ENCODE data around the gene NAP1L4.

NAP1L4 gene

GRCh38 chr11:3006505-3007260 is 14.6 kb upstream of the NAP1L4 start:
- Histone ChIP-seq H3K4me2 (ENCODE audit: low read length) (no peak overlapping the region), H2AFZ (ENCODE audit: low read length) (no peak overlapping the region), H3K36me3 (ENCODE audit: insufficient read depth, low read length) (peaks cover 31% of the 10 kb centered on the region), H3K9ac (ENCODE audit: low read length) (no peak overlapping the region), H3K27ac (ENCODE audit: low read depth, low read length, poor library complexity, severe bottlenecking) (no peak overlapping the region), H3K4me3 (ENCODE audit: low read depth, low read length, poor library complexity, severe bottlenecking) (no peak overlapping the region), H3K9me3 (ENCODE audit: low read length) (no peaks in the 10 kb centered on the region), H3K9me2 (ENCODE audit: low read depth, low read length) (no peaks in the 10 kb centered on the region), H3K79me2 (ENCODE audit: insufficient read depth, low read length) (no peaks in the 10 kb centered on the region), H3K27me3 (ENCODE audit: insufficient read depth, low read length) (no peaks in the 10 kb centered on the region), H4K20me1 (ENCODE audit: insufficient read depth, low read length) (no peaks in the 10 kb centered on the region), H3F3A (ENCODE audit: insufficient read depth, low read length) (no peaks in the 10 kb centered on the region), H3K4me1 (ENCODE audit: insufficient read depth, low read length, severe bottlenecking) (no peaks in the 10 kb centered on the region)
- no peak for TF ChIP-seq EZH2 (IDR thresholded peaks at IDR 0.05; ENCODE audit: borderline replicate concordance, low read length)
- TF ChIP-seq, protein P1, sequence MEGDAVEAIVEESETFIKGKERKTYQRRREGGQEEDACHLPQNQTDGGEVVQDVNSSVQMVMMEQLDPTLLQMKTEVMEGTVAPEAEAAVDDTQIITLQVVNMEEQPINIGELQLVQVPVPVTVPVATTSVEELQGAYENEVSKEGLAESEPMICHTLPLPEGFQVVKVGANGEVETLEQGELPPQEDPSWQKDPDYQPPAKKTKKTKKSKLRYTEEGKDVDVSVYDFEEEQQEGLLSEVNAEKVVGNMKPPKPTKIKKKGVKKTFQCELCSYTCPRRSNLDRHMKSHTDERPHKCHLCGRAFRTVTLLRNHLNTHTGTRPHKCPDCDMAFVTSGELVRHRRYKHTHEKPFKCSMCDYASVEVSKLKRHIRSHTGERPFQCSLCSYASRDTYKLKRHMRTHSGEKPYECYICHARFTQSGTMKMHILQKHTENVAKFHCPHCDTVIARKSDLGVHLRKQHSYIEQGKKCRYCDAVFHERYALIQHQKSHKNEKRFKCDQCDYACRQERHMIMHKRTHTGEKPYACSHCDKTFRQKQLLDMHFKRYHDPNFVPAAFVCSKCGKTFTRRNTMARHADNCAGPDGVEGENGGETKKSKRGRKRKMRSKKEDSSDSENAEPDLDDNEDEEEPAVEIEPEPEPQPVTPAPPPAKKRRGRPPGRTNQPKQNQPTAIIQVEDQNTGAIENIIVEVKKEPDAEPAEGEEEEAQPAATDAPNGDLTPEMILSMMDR (IDR thresholded peaks at IDR 0.05; ENCODE audit: low read length): no peak

GRCh38 chr11:3004481-3004880 is 12.4 kb upstream of the NAP1L4 start:
- no peaks in the 10 kb centered on the region for H3K9me2 ChIP-seq (ENCODE audit: low read depth, low read length)
- no peak overlapping the region for H3K4me3 ChIP-seq (ENCODE audit: low read depth, low read length, poor library complexity, severe bottlenecking)
- peaks cover 24% of the 10 kb centered on the region; the same call in 1 of the 2 replicates for H3K36me3 ChIP-seq (ENCODE audit: insufficient read depth, low read length)
- TF ChIP-seq, protein P1 (IDR thresholded peaks at IDR 0.05; ENCODE audit: low read length): no peak
- TF ChIP-seq EZH2 (IDR thresholded peaks at IDR 0.05; ENCODE audit: borderline replicate concordance, low read length): no peak
- H3K79me2 ChIP-seq (ENCODE audit: insufficient read depth, low read length): no peaks in the 10 kb centered on the region
- H3K9me3 ChIP-seq (ENCODE audit: low read length): no peaks in the 10 kb centered on the region
- H3K9ac ChIP-seq (ENCODE audit: low read length): no peak overlapping the region
- H3K4me2 ChIP-seq (ENCODE audit: low read length): no peak overlapping the region
- H2AFZ ChIP-seq (ENCODE audit: low read length): no peak overlapping the region
- H4K20me1 ChIP-seq (ENCODE audit: insufficient read depth, low read length): no peaks in the 10 kb centered on the region
- H3K27me3 ChIP-seq (ENCODE audit: insufficient read depth, low read length): no peaks in the 10 kb centered on the region
- H3K27ac ChIP-seq (ENCODE audit: low read depth, low read length, poor library complexity, severe bottlenecking): no peak overlapping the region
- no peaks in the 10 kb centered on the region for H3K4me1 ChIP-seq (ENCODE audit: insufficient read depth, low read length, severe bottlenecking)
- no peaks in the 10 kb centered on the region for H3F3A ChIP-seq (ENCODE audit: insufficient read depth, low read length)

- no peak overlapping the region for H3K9ac ChIP-seq (ENCODE audit: low read length)
- no peak overlapping the region for H3K27ac ChIP-seq (ENCODE audit: low read depth, low read length, poor library complexity, severe bottlenecking)
- no peak overlapping the region for H2AFZ ChIP-seq (ENCODE audit: low read length)
- no peaks in the 10 kb centered on the region for H3K4me1 ChIP-seq (ENCODE audit: insufficient read depth, low read length, severe bottlenecking)
- no peaks in the 10 kb centered on the region for H3K79me2 ChIP-seq (ENCODE audit: insufficient read depth, low read length)
- H3F3A ChIP-seq (ENCODE audit: insufficient read depth, low read length): no peaks in the 10 kb centered on the region
- no peaks in the 10 kb centered on the region for H3K27me3 ChIP-seq (ENCODE audit: insufficient read depth, low read length)
- TF ChIP-seq EZH2 (IDR thresholded peaks at IDR 0.05; ENCODE audit: borderline replicate concordance, low read length): no peak
- TF ChIP-seq, protein P1 (IDR thresholded peaks at IDR 0.05; ENCODE audit: low read length): no peak
- H4K20me1 ChIP-seq (ENCODE audit: insufficient read depth, low read length): no peaks in the 10 kb centered on the region
- H3K4me2 ChIP-seq (ENCODE audit: low read length): no peak overlapping the region
- H3K9me2 ChIP-seq (ENCODE audit: low read depth, low read length): no peaks in the 10 kb centered on the region
- peaks cover 24% of the 10 kb centered on the region; the same call in 1 of the 2 replicates for H3K36me3 ChIP-seq (ENCODE audit: insufficient read depth, low read length)
- H3K4me3 ChIP-seq (ENCODE audit: low read depth, low read length, poor library complexity, severe bottlenecking): no peak overlapping the region
- no peaks in the 10 kb centered on the region for H3K9me3 ChIP-seq (ENCODE audit: low read length)
Measured at GRCh38 chr11:3003396-3004231, 11.5 kb upstream of the NAP1L4 start.

Measured in OCI-LY1 (cell line).